SH-SY5Y (cell line): ENCODE data around the gene MYRIP.
A peak's percentile ranks its signal among the peaks of the same experiment; 100 is the strongest.

Source experiments
- GATA2 ChIP-seq: IDR thresholded peaks from 2 replicates; pipeline ENCODE4 v1.6.1; 2011; ENCODE audit warnings: mild to moderate bottlenecking, low read depth, low read length
- GATA3 ChIP-seq: IDR thresholded peaks from 2 replicates; pipeline ENCODE4 v1.6.1; 2011; ENCODE audit warnings: low read depth, mild to moderate bottlenecking, low read length, moderate library complexity

MYRIP gene

GRCh38 chr3:40255532-40255931 is 446.1 kb downstream of the MYRIP start:
- TF ChIP-seq GATA2: no peak
- TF ChIP-seq GATA3: no peak

GRCh38 chr3:40258064-40258463 is 448.7 kb downstream of the MYRIP start:
- TF ChIP-seq GATA3: no peak
- TF ChIP-seq GATA2: no peak

- TF ChIP-seq GATA2 (no peak), GATA3 (no peak)
Measured at GRCh38 chr3:40258555-40258954, 449.1 kb downstream of the MYRIP start.

- TF ChIP-seq GATA3 (no peak), GATA2 (no peak)
Measured at GRCh38 chr3:40262331-40262730, 452.9 kb downstream of the MYRIP start.

GRCh38 chr3:40264451-40264850 is 455.0 kb downstream of the MYRIP start:
- TF ChIP-seq GATA2: no peak
- no peak for TF ChIP-seq GATA3

- no peak for TF ChIP-seq GATA3
- TF ChIP-seq GATA2: peak; percentile 23; the same call in 1 of the 2 replicates
Measured at GRCh38 chr3:40265181-40265580, 455.8 kb downstream of the MYRIP start.

- TF ChIP-seq GATA2 (0 out of 2 replicates have a peak, but pooled peaks have one; percentile 9), GATA3 (no peak)
Measured at GRCh38 chr3:40267937-40268724, 458.7 kb downstream of the MYRIP start.

- no peak for TF ChIP-seq GATA2
- TF ChIP-seq GATA3: no peak
Measured at GRCh38 chr3:40268802-40269524, 459.6 kb downstream of the MYRIP start.

- TF ChIP-seq GATA2 (no peak), GATA3 (no peak)
Measured at GRCh38 chr3:40278791-40279190, 469.4 kb downstream of the MYRIP start.

GRCh38 chr3:40281995-40282394 is 472.6 kb downstream of the MYRIP start:
- TF ChIP-seq GATA3 (no peak), GATA2 (no peak)

- no peak for TF ChIP-seq GATA3
- no peak for TF ChIP-seq GATA2
Measured at GRCh38 chr3:40287248-40287647, 477.8 kb downstream of the MYRIP start.

- TF ChIP-seq GATA2: no peak
- TF ChIP-seq GATA3: no peak
Measured at GRCh38 chr3:40290396-40290795, 481.0 kb downstream of the MYRIP start.

- TF ChIP-seq GATA2: no peak
- no peak for TF ChIP-seq GATA3
Measured at GRCh38 chr3:40291471-40291870, 482.1 kb downstream of the MYRIP start.

GRCh38 chr3:40292637-40293349 is 483.4 kb downstream of the MYRIP start:
- TF ChIP-seq GATA3 (no peak), GATA2 (no peak)

GRCh38 chr3:40294434-40294833 is 485.0 kb downstream of the MYRIP start:
- no peak; the same call in 1 of the 2 replicates for TF ChIP-seq GATA2
- TF ChIP-seq GATA3: no peak
